Stomach smooth muscle (tissue), 2 donors: Measurements from ENCODE around the gene FIS1.
"Not testable (repeated sequence)": the region's sequence is repeated elsewhere in the genome, so short reads cannot be mapped to it uniquely, and the experiment has no call there.

Experiments
- H3K27ac ChIP-seq: one replicate; pipeline ENCODE4 v1.7.0; 2013; ENCODE audit warnings: mild to moderate bottlenecking, low read length, inconsistent platforms
- H3K27me3 ChIP-seq, 2 donors: one replicate each; pipeline ENCODE4 v1.7.0; 2013; ENCODE audit warnings: low read length in 2 of 2; ENCODE audit not compliant: insufficient read depth in 2 of 2, control insufficient read depth in 1 of 2
- H3K36me3 ChIP-seq, 2 donors: one replicate each; pipeline ENCODE4 v1.7.0; 2013; ENCODE audit warnings: low read length in 2 of 2; ENCODE audit not compliant: control insufficient read depth in 2 of 2, insufficient read depth in 2 of 2
- H3K4me1 ChIP-seq: one replicate; pipeline ENCODE4 v1.7.0; 2013; ENCODE audit warnings: low read length; ENCODE audit not compliant: control insufficient read depth, insufficient read depth
- H3K4me3 ChIP-seq, 2 donors: one replicate each; pipeline ENCODE4 v1.7.0; 2013; ENCODE audit warnings: low read length in 2 of 2
- H3K9ac ChIP-seq, 2 donors: one replicate each; pipeline ENCODE4 v1.7.0; 2013; ENCODE audit warnings: low read length in 2 of 2, mild to moderate bottlenecking in 1 of 2
- H3K9me3 ChIP-seq, 2 donors: one replicate each; pipeline ENCODE4 v1.7.0; 2013; ENCODE audit warnings: low read length in 2 of 2; ENCODE audit not compliant: control insufficient read depth in 2 of 2
- donor health status: healthy.
- donor health status: Pancreatic carcinoma.

FIS1 gene

GRCh38 chr7:101216001-101216859 is 28.7 kb downstream of the FIS1 start:
- H3K27ac ChIP-seq: peak overlapping the region; percentile 80

DNA sequence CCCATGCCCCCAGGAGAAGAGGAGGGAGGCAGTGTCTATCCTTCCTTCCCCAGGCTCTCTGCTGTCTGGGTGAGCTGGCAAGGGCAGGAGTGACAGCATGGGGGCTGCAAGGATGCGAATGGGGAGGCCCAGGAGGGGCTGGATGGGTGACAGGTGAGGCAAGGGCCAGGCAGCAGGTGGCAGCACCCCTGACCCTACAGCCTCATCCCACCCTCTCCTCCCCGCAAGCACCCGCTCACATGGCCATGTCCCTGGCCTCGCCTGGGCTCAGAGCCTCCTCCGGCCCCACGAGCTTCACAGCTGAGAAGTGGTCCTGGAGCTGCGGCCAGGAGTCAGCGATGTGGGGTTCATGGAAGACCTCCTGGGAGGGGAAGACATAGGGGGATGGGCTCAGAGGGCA is 32.9 kb downstream of the FIS1 start:
- Histone ChIP-seq H3K4me1 (peaks cover 17% of the 10 kb centered on the region), H3K27me3 (no peaks in the 10 kb centered on the region), H3K36me3 (peaks cover 7 to 28% of the 10 kb centered on the region in 2 donors), H3K9me3 (no peaks in the 10 kb centered on the region), H3K27ac (no peak overlapping the region), H3K9ac (no peak overlapping the region), H3K4me3 (no peak overlapping the region)

More at GRCh38 chr7:101216001-101216859, 28.7 kb downstream of the FIS1 start:
- Histone ChIP-seq H3K27me3 (no peaks in the 10 kb centered on the region), H3K9ac (peak overlapping the region; percentile 72 to 81), H3K36me3 (peaks cover 6 to 13% of the 10 kb centered on the region in 2 donors), H3K4me3 (peak overlapping the region; percentile 90 to 97), H3K9me3 (no peaks in the 10 kb centered on the region), H3K4me1 (peaks cover 35% of the 10 kb centered on the region)

DNA sequence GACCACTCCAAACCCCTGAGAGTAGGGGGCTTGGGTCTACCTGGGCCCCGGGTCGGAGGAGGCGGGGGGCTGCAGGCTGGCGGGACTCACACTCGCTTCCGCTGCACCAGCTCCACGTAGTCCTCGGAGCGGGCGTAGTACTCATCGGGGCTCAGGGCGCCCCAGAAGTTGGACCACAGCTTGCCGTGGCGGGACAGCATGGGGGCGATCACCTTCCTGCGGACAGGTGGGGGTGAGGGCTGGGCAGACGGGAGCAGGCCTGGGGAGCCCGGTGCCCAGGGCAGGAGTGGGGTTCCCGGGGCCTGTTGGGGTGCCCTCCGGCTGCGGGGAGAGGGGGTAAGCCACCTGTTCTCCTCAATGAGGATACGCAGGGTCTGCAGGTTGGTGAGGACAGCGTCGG is 33.4 kb downstream of the FIS1 start:
- H3K36me3 ChIP-seq: peaks cover 7 to 31% of the 10 kb centered on the region in 2 donors
- no peak overlapping the region for H3K27ac ChIP-seq
- H3K27me3 ChIP-seq: no peaks in the 10 kb centered on the region
- peaks cover 12% of the 10 kb centered on the region for H3K4me1 ChIP-seq
- no peak overlapping the region for H3K4me3 ChIP-seq
- no peak overlapping the region for H3K9ac ChIP-seq
- no peaks in the 10 kb centered on the region for H3K9me3 ChIP-seq

DNA sequence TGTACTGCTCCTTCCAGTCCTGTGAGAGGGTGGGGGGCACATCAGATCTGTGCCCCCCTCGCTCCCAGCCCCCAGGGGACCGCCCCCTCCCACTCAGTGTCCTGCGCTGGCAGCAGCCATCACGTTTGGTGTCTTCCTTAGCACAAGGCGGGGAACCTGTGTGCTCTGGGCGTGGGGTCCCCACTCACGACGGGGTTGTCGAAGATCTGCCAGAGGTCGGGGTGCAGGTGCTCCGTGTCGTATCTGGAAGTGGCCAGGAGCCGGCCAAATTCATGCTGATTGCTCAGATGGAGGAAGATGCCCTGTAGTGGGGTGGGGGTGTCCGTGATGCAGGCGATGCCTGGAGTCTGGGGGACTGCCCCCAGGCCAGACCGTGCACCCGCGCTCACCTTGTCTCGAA is 34.7 kb downstream of the FIS1 start:
- H3K27ac ChIP-seq: no peak overlapping the region
- no peaks in the 10 kb centered on the region for H3K27me3 ChIP-seq
- H3K9ac ChIP-seq: no peak overlapping the region
- H3K9me3 ChIP-seq: no peaks in the 10 kb centered on the region
- no peak overlapping the region for H3K4me3 ChIP-seq
- H3K4me1 ChIP-seq: peaks cover 3% of the 10 kb centered on the region
- H3K36me3 ChIP-seq: peaks cover 7 to 34% of the 10 kb centered on the region in 2 donors

- Histone ChIP-seq H3K9me3 (no peaks in the 10 kb centered on the region), H3K27me3 (no peaks in the 10 kb centered on the region), H3K27ac (no peak overlapping the region), H3K4me1 (no peaks in the 10 kb centered on the region), H3K36me3 (peaks cover 7 to 31% of the 10 kb centered on the region in 2 donors), H3K9ac (no peak overlapping the region), H3K4me3 (no peak overlapping the region)
Observed at GRCh38 chr7:101208794-101209193, 36.1 kb downstream of the FIS1 start.

DNA sequence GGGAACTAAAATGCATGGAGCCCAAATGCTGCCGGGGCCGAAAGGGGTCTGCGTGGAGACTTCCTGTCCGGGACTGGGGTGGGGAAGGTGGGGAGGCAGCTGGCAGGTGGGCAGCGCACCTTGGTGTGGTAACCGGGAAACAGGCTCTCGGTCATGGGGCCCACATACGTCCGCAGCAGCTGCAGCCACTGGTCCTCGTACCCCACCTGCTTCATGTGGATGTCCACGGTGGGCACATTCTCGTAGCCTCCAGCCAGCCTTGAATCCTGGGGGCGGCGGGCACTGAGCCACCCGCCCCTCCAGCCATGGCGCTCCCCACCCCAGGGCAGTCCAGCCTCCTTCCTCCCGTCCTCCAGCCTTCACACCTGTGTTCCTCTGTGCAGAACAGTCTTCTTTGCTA is 37.4 kb downstream of the FIS1 start:
- Histone ChIP-seq H3K4me1 (peaks cover under 1% of the 10 kb centered on the region), H3K4me3 (no peak overlapping the region), H3K9me3 (no peaks in the 10 kb centered on the region), H3K36me3 (peaks cover 7 to 29% of the 10 kb centered on the region in 2 donors), H3K27me3 (peaks cover 5 to 7% of the 10 kb centered on the region in 2 donors), H3K9ac (no peak overlapping the region), H3K27ac (no peak overlapping the region)

GRCh38 chr7:101206665-101207042 is 38.2 kb downstream of the FIS1 start:
- Histone ChIP-seq H3K36me3 (peaks cover 5 to 24% of the 10 kb centered on the region in 2 donors), H3K4me1 (peaks cover 8% of the 10 kb centered on the region), H3K27me3 (peaks cover 12 to 15% of the 10 kb centered on the region in 2 donors), H3K4me3 (no peak overlapping the region), H3K9ac (no peak overlapping the region), H3K27ac (no peak overlapping the region), H3K9me3 (no peaks in the 10 kb centered on the region)

DNA sequence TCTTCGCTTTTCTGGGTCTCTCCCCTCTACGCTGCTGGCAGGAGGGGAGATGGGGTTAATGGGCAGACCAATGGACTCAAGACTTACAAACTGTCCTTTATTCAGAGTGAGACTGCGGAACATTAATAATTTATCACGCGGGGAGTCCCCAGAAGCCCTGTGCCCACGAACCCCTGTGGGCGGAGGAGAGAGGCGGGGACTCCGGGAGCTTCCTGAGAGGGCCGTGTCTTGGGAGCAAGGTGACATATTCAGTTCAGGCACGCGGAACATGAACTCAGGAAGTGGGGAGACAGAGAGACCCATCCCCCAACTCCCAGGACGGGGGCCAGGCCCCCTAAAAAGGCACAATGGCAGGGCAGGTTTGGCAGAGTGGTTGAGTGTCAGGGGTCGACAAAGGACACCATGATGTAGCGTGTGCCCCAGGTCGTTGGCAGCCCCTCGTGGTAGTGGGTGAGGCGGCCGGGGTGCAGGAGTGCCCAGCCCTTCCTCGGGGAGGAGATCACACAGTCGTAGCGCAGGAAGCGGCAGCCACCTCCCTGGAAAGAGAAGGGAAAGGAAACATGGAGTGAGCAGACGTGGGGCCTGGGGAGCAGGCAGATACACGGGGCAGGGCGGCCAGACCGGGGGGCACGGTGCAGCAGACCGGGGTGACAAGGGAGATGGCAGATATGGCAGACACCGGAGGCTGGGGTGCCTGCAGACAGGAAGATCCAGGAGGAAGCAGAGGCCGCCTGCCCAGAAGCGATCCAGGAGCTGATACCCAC is 38.8 kb downstream of the FIS1 start:
- peaks cover 0 to 22% of the 10 kb centered on the region in 2 donors for H3K36me3 ChIP-seq
- no peaks in the 10 kb centered on the region for H3K9me3 ChIP-seq
- H3K27me3 ChIP-seq: peaks cover 13 to 17% of the 10 kb centered on the region in 2 donors
- H3K4me1 ChIP-seq: peaks cover 10% of the 10 kb centered on the region
- no peak overlapping the region for H3K4me3 ChIP-seq
- H3K27ac ChIP-seq: no peak overlapping the region
- no peak overlapping the region for H3K9ac ChIP-seq

DNA sequence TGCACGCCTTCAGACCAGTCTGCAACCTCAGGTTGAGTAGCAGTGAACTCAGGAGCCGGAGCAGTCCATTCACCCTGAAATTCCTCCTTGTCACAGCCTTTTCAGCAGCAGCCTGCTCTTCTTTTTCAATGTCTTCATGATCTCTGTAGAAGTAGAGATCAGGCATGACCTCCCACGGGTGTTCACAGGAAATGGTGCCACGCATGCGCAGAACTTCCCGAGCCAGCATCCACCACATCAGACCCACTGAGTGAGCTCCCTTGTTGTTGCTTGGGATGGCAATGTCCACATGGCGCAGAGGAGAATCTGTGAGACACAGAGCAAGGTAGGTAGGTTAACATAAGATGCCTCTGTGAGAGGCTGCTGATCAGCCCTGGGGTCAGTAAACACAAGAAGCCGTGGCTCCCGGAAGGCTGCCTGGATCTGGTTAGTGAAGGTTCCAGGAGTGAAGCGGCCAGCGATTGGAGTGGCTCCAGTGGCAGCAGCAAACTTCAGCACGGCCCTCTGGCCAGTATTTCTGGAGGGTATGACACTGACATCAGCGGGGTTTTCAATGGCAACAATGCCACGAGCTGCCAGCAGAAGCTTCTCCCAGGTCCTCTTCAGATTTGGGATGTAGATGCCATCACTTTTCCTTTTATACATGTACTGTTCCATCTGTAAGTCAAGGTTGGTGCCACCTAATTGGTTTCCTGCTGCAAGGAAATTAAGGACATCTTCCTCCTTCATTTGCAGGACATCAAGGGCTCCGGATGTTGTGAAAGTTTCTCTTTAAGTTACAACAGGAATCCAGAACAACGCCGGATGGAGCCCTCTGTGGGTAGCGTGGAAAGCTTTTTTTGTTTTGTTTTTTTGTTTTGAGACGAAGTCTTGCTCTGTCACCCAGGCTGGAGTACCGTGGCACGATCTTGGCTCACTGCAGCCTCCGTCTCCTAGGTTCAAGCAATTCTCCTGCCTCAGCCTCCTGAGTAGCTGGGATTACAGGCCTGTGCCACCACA is 40.8 kb downstream of the FIS1 start:
- not testable (repeated sequence) for H3K27ac ChIP-seq, H3K9me3 ChIP-seq, H3K9ac ChIP-seq, H3K4me3 ChIP-seq, H3K4me1 ChIP-seq
- peaks cover 0 to 14% of the 10 kb centered on the region in 2 donors for H3K36me3 ChIP-seq
- H3K27me3 ChIP-seq: peaks cover 21 to 27% of the 10 kb centered on the region in 2 donors

DNA sequence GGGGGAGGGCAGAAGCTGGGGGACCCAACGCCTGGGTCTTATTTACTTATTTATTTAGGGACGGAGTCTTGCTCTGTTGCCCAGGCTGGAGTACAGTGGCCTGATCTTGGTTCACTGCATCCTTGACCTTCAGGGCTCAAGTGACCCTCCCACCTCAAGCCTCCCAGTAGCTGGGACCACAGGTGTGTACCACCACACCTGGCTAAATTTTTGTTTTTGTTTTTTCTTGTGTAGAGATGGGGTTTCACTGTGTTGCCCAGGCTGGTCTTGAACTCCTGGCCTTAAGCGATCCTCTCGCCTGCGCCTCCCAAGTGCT is 42.3 kb downstream of the FIS1 start:
- Histone ChIP-seq H3K27ac (no peak overlapping the region), H3K4me3 (no peak overlapping the region), H3K27me3 (peaks cover 23 to 33% of the 10 kb centered on the region in 2 donors), H3K9me3 (no peaks in the 10 kb centered on the region), H3K9ac (no peak overlapping the region), H3K36me3 (peaks cover 0 to 8% of the 10 kb centered on the region in 2 donors), H3K4me1 (peaks cover 10% of the 10 kb centered on the region)
